Right hindlimb (tissue), 1 donor: ENCODE results near the gene CRHR2.

Experiments
- DNase-seq: peaks from one replicate; pipeline ENCODE4 v3.0.0-alpha.2; 2018

Gene CRHR2

DNA sequence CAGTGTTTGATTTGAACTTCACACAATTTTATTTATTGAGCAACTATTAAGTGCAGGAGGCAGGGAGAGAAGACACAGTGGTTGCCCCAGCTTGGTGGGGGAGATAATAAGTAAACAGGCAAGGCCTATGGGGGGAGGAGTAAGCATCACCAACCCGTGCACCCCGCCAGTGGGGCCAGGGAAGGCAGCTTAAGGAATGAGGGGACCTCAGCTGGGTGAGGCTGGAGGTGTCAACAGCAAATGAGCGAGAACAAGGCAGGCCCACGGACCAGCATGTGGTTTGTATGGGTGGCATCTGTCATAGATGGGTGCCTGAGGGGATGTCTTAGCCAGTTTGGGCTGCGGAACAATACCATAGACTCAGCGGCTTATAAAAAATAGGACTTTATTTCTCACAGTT, 24.1 kb upstream of the CRHR2 start:
- DNase-seq: no peak

GRCh38 chr7:30705596-30705995, 23.3 kb upstream of the CRHR2 start:
- no peak for DNase-seq

DNA sequence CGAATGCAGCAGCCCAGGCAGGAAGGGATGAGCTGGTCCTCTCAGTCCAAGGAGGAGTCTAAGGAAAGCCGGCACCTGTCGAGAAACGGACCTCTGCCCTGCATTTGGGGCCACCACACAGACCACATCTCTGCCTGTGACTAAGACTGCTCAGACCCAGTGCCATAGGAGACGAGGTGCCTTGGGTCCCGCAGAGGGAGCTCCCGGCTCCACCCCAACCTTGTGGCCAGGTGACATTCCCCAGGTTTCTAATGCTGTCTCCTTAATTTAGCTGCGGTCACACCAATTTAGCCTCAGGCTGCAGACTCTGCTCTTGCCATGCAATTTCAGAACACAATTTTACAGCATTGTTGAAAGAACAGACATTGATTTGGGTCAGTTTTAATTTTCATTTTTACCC, 22.8 kb upstream of the CRHR2 start:
- no peak for DNase-seq

GRCh38 chr7:30703756-30704155, 21.5 kb upstream of the CRHR2 start:
- DNase-seq: no peak

- DNase-seq: no peak
These were observed 19.9 kb upstream of the CRHR2 start for GRCh38 chr7:30702200-30702599.

GRCh38 chr7:30700941-30701340, 18.7 kb upstream of the CRHR2 start:
- DNase-seq: no peak

DNA sequence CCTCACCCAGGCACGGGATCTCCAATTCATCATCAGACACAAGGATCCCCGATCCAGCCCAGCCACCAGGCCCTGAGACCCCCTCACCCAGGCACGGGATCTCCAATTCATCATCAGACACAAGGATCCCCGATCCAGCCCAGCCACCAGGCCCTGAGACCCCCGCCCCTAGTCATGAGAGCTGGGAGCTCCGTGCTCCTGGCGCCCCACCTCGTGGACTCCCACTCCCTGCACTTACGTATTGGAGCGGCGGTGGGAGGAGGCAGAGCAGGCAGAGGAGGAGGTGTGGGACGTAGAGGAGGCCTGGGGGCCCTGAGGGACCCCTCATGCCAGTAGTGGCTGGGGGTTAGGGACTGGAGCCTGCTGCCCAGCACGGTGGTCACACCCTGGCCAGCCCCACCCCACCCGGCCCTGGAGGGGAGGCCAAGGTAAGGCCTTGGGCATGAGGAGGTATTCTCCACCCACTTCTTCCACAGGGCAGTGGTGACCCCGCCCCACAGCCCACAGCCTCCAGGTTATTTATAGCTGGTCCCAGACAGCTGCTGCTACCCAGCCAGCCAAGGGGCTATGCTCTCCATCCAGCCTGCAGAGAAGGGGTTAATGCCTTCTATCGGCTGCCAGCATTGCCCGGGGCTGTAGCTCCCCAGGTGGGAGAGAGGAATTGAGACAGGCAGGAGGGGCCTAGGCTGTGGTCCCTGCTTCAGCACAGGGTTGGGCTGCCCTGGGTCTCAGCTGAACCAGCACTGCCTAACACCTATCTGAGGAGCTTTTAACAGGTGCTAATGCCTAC, 17.6 kb upstream of the CRHR2 start:
- no peak for DNase-seq

- DNase-seq: no peak
These were observed 16.2 kb upstream of the CRHR2 start for GRCh38 chr7:30698481-30698880.

DNA sequence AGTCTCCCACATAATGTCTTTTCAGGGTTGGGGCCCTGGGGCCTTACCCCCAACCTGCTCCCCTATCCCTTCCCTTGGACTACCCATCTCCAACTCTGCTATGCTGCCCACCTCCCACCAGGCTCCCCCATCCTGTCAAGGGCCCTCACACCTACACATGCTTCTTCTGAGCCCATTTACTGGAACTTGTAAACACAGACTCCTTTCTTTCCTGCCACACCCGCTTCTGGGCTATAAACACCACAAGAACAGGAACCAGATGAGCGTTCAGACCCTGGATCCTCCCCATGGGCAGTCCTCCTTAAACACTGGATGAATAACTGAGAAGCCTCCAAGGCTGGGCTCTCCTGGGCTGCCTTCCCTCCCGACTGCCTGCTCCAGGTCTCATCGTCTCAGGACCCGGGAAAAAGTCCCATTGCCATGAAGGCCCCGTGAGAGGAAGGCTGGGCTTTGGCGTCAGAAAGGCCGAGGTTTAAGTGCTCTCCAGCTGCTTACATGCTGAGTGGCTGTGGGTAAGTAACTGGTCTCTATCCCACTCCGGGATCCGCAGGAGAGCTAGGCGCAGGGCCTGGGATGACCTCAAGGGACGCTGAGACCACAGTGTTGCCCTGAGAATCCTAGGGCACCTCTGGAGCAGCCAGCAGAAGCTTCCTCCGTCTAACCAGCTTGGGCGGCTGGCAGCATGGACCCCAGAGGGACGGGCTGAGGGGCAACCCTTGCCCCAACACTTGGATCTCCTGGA, 15.6 kb upstream of the CRHR2 start:
- no peak for DNase-seq

- no peak for DNase-seq
These were observed 12.8 kb upstream of the CRHR2 start for GRCh38 chr7:30694774-30695721.

- no peak for DNase-seq
These were observed 12.0 kb upstream of the CRHR2 start for GRCh38 chr7:30694218-30694745.

DNA sequence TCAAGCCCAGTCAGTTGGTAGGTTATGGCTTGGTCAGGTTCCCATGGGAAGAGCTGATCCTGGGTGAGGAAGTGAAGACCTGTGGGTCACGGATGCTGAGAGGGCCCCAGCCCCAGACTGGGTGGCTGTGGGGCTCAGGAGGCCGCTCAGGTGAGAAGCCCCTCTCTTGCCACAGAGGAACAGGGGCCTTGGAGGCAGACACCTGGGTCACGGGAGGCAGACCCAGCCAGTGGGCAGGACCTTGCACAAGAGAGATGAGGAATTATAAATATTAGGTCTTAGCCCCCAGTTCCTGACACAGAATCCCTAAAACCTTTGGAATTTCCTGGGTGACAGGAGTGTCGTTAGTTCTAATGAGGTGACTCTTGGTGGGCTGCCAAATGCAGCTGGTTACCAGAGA, 10.6 kb upstream of the CRHR2 start:
- no peak for DNase-seq

DNA sequence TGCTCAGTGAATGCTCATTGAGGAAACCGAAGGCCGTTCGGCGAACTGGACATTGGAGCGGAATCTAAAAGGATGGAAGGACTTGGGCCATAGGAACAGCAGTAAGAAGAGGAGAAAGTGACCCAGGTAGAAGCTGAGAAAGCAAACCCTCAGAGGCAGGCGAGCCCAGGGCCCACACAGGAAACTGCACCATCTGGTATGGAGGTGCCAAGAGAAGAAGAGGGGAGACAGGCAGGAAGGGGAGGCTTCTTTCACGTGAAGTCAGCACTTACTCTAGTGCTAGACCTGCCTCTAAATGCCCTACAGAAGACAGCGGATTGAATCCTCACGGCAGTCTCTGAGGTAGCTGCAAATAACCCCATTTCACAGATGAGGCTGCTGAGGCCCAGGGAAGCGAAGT, 10.2 kb upstream of the CRHR2 start:
- DNase-seq: no peak

- no peak for DNase-seq
These were observed 7.8 kb upstream of the CRHR2 start for GRCh38 chr7:30690011-30690410.

GRCh38 chr7:30688718-30689221, 6.5 kb upstream of the CRHR2 start:
- DNase-seq: no peak

GRCh38 chr7:30687604-30688003, 5.3 kb upstream of the CRHR2 start:
- no peak for DNase-seq

GRCh38 chr7:30684351-30684750, 2.1 kb upstream of the CRHR2 start:
- no peak for DNase-seq

DNA sequence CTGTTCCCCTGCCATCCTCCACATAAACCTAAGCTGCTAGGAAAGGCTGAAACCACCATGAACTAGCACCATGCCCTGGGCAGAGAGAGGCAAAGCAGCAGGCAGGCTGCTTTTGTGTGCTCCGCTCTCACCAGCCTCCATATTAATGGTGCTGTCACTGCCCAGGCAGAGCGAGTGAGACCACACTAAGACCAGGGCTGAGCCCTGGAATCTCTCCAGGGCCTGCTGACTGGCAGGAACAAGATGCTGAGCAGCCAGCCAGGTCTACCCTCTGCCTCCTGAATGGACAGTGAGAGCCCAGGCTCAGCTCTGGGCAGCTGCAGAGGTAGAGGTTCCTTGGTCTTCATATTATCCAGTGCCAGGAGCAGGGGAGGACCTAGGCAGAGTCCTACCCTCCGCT, 1.6 kb upstream of the CRHR2 start:
- no peak for DNase-seq

- DNase-seq: no peak
These were observed 1.1 kb upstream of the CRHR2 start for GRCh38 chr7:30683306-30683705.

GRCh38 chr7:30681815-30682211, 443 bp downstream of the CRHR2 start:
- DNase-seq: no peak

DNA sequence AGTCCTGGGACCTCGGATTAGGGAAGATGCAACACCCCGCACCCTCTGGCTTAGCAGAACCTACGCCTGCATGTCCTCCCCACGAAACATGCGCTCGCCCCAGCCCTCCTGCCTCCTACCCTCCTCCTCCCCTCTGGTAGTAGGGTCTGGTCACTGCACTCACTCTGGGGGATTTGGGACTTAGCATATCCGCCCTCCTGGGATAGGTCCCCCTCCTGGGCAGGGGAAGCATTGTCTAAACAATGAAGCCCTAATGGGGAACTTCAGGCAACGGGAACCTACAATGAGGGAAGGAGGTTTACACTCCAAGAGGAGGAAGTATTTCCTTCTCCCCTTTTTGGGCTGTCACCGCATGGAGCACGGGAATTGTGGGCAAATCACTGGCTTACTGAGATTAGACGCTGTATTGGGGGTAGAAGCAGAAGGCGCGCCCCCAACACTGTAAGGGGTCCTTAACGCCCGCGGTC, 892 bp downstream of the CRHR2 start:
- no peak for DNase-seq

GRCh38 chr7:30679664-30680063, 2.6 kb downstream of the CRHR2 start:
- DNase-seq: no peak

DNA sequence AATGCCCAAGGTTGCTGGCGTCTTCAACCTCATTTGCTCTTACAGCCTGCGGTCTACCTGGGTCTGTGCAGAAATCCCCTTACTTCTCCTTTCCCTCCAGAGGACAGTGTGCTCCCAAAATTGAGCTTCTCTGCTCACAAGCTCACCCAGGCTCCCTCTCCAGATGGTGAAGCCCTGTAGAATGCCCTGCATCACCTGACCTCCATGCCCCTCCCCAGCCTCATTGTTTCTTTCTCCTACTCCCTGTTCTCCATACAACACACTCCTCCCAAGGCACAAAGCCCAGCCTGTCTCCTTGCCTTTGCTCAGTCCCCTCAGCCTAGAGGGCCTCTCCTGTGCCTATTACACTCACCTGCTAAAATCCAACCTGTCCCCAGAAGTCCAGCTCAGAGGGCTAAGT, 3.5 kb downstream of the CRHR2 start:
- no peak for DNase-seq
